GM19099 (cell line): Measurements from ENCODE around the gene ACTR6.

Experiments used
- POLR2A ChIP-seq: IDR thresholded peaks from 3 replicates; pipeline ENCODE4 v1.6.1; 2011; ENCODE audit warnings: low read depth; ENCODE audit not compliant: insufficient read length; ENCODE audit errors: extremely low read depth

The ACTR6 gene

DNA sequence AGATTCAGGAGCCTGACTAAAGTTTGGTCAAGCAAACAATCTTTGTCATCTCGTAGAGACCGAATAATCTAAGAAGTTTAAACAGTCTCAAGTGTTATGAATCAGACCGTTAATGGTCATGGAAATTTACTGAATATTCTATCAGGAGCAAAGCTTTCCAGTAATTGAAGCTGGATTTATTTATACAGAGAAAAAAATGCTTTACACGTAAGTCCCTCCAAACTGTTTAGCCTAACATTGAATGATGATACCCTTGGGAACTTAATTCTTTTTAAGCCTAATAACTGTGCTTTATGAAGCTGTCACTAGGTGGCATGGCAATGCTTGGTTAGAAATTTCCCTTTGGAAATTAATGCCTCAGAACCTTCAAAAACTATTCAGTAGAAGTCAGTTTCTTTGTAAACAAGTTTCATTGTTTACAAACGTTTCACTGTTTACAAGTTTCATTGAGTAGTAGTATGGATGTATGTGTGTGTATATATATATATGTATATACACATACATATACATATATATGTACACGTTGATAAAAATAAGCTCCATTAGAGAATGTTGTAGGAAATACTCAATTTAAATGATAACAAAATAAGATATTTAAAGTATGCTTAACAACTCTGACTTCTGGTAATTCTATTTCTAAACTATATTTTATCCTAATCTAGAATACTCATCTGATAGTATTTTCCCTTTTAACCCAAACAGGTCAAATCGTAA is 34.1 kb downstream of the ACTR6 start:
- TF ChIP-seq POLR2A = no peak

- no peak for TF ChIP-seq POLR2A
Observed at GRCh38 chr12:100238801-100239200, 38.2 kb downstream of the ACTR6 start.

- TF ChIP-seq POLR2A = no peak
Observed at GRCh38 chr12:100239589-100239988, 39.0 kb downstream of the ACTR6 start.

DNA sequence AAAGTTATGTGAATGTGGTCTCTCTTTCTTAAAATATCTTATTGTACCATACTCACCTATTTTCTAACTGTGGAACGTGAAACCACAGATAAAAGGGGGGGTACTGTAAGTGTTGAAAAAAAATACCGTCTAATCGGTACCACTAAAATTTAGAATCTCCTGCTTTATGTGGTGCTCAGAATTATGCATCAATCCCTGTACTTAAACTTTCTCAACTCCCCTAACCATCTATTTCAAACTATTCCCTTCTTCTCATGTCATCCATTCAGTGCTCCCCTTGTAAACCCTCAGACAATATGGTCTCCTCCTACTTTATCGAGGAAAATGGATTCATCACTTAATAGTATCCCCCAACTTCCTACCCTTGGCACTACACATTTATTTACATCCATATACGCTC is 42.5 kb downstream of the ACTR6 start:
- TF ChIP-seq POLR2A = no peak

- no peak for TF ChIP-seq POLR2A
Observed at GRCh38 chr12:100247765-100248164, 47.1 kb downstream of the ACTR6 start.

DNA sequence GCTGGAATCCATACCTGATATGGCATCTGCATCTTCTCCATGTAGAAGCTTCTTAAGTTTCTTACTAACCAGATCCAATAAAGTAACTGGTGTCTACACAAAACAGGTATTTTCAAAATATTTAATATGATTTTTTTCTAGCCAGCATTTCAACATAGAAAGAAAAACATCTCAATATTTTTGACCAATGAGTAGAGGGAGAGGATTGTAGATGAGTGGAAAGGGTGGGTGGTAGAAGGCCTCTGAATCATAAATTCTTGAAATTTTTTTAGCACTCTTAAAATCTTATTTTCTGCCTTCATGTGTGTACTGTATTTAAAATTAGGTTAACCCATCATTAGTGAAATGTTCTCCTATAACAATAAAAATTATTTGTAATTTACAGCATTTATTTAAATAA is 48.3 kb downstream of the ACTR6 start:
- no peak for TF ChIP-seq POLR2A

GRCh38 chr12:100249941-100250340 is 49.3 kb downstream of the ACTR6 start:
- no peak for TF ChIP-seq POLR2A

- TF ChIP-seq POLR2A = no peak
Observed at GRCh38 chr12:100251917-100252316, 51.3 kb downstream of the ACTR6 start.

- no peak for TF ChIP-seq POLR2A
Observed at GRCh38 chr12:100253437-100253836, 52.8 kb downstream of the ACTR6 start.

DNA sequence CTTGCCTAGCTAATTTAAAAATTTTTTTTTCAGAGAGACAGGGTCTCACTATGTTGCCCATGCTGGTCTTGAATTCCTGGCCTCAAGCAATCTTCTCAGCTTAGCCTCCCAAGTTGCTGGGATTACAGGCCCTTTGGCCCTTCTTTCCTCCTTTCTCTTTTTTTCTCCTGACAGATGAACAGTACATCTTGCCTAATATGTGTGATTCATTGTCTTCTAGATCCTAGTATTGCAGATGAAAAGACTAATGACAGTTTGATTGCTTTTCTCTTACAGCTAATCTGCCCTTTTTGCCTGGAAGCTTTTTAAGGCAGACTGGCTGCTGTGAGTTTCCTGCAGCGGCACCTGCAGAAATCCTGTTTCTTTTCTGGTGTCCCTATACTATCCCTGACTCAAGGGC is 54.3 kb downstream of the ACTR6 start:
- TF ChIP-seq POLR2A = no peak

DNA sequence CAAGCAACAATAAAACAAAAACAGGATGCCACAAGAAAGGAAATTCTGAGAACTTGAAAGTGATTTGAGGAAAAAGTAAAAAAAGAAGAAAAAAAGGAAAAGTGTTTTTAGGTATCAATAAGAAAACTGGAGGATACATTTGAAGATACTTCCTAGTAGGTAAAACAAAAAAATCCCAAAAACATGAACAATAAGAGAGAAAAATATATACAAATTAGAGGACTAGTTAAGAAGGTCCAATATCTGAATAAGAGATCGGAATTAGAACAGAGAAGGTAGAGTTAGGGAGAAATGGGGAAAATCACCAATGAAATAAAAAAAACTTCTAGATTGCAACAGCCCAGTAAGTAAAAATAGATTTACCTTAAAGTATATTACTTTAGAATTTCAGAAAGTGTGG is 57.5 kb downstream of the ACTR6 start:
- no peak for TF ChIP-seq POLR2A

DNA sequence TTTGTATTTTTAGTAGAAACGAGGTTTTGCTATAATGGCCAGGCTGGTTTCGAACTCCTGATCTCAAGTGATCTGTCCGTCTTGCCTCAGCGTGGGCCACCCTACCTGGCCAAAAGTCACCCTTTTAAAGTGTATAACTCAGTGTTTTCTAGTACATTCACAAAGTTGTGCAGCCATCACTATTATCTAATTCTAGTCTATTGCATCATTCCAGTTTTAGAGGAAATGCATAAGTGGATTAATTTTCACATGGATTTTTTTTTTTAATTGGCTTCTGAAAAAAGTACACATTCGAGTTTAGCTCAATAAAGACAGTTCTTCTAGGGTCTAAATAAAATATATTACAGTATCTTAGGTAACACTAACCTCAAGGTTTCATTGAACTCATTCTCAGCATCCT is 62.5 kb downstream of the ACTR6 start:
- TF ChIP-seq POLR2A = no peak

DNA sequence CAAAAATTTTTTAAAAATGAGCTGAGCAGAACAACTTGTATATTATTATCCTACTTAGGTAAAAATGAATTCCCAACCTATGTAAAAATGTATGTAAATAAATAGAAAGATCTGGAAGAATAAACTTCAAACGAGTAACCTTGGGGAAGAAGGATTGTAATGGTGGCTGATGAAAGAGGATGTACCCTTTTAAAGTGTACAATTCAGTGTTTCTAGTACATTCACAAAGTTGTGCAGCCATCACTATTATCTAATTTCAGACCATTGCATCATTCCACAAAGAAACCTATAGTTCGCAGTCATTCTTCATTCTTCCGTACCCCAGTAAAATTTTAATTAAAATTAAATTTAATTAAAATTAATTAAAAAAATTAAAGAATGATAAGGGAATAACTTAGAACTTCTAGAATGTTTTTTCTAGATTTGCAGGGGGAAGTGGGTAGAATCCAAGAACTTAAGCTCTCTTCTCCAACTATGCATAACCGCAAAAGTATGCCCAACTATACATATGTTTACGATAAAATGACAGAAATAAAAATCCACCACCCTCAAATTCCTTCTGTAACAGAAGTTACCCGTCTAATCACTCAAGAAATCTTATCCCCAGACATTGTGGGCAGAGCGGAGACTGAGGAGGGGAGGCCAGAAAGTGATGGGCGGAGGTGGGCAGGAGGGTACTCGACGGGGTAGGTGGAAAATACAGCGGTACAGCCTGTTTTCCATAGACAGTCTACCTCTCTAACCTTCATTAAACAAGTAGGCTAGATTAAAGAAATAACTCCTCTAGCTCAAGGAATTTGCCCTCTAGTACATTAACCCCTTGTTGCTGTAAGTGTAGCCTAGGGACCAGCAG is 65.3 kb downstream of the ACTR6 start:
- no peak for TF ChIP-seq POLR2A

- TF ChIP-seq POLR2A = no peak
Observed at GRCh38 chr12:100266585-100266834, 65.9 kb downstream of the ACTR6 start.

- peak; percentile 37 for TF ChIP-seq POLR2A
Observed at GRCh38 chr12:100266835-100267602, 66.4 kb downstream of the ACTR6 start, which contains the start of the genes DEPDC4 and SCYL2. TSS of gene DEPDC4 (minus strand) at chr12:100267079. CDS start at chr12:100267076, 3 bp downstream. TSS of gene SCYL2 (plus strand) at chr12:100267177. CDS start at chr12:100282971, 15,794 bp downstream.
